Fibroblast of pulmonary artery (primary cell): Measurements from ENCODE around the gene FHL2.

Experiments used
- DNase-seq: peaks from one replicate; pipeline ENCODE4 v3.0.0-alpha.2; 2010; ENCODE audit warnings: low read depth
- H3K4me3 ChIP-seq: replicated peaks from 2 replicates; pipeline ENCODE4 v1.5.1; 2011; ENCODE audit warnings: low read depth, mild to moderate bottlenecking, control low read depth, low read length, moderate library complexity
- TF ChIP-seq, protein P1 (sequence below): IDR thresholded peaks from 2 replicates; pipeline ENCODE4 v1.5.1; 2011; ENCODE audit warnings: mild to moderate bottlenecking, control low read depth, low read length, inconsistent platforms; ENCODE audit errors: missing control alignments

Gene FHL2

DNA sequence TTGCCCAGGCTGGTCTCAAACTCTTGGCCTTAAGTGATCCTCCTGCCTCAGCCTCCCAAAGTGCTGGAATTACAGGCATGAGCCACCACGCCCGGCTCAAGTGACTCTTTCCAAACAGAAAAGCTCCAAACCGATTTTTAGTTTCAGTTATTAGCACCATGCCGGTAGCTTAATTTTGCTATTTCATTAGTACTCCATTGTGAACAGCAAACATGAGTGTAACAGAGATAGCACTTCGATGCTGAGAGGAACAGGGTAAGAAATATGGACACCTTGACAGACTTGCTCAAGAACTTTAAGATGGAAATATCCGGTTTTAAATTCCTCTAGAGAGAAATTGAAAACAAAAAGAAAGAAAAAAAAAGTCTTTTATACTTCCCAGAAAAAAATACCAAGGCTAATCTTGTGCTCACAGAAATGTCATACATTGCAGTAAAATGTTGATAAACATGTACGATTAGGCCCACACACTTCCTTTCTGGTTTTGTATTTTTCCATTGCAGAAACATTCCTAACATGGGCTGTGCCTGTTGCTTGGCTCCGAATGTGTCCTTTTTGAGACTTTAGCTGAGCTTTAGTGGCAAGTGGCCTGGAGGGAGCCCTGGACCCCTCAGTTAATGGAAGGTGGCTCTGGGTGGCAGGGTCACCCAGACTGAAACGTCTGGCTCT is 18.3 kb downstream of the FHL2 start:
- TF ChIP-seq, protein P1, sequence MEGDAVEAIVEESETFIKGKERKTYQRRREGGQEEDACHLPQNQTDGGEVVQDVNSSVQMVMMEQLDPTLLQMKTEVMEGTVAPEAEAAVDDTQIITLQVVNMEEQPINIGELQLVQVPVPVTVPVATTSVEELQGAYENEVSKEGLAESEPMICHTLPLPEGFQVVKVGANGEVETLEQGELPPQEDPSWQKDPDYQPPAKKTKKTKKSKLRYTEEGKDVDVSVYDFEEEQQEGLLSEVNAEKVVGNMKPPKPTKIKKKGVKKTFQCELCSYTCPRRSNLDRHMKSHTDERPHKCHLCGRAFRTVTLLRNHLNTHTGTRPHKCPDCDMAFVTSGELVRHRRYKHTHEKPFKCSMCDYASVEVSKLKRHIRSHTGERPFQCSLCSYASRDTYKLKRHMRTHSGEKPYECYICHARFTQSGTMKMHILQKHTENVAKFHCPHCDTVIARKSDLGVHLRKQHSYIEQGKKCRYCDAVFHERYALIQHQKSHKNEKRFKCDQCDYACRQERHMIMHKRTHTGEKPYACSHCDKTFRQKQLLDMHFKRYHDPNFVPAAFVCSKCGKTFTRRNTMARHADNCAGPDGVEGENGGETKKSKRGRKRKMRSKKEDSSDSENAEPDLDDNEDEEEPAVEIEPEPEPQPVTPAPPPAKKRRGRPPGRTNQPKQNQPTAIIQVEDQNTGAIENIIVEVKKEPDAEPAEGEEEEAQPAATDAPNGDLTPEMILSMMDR = no peak
- no peak overlapping the region for H3K4me3 ChIP-seq
- DNase-seq = peak; percentile 75

DNA sequence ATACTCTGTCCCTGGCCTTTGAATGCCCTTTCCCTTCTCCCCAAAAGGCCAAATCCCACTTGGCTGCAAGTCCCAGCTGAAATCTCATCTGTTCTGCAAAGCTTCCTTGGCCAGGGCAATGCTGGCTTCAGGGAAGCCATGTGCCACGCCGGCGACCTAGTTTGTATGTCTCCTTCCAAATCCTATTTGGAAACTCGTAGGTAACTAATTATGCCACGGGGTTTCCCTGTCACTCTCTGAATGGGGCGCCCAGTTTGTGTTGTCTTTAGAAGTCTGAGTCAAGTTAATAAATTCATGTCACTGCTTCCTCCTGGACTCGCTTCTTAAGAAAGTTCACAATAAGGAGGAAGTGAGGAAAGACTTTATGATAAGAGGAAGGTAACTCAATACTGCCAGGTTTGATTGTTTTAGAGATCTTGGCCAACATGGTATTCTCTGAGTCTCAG is 19.1 kb downstream of the FHL2 start:
- H3K4me3 ChIP-seq = no peak overlapping the region
- TF ChIP-seq, protein P1 = no peak
- no peak for DNase-seq

DNA sequence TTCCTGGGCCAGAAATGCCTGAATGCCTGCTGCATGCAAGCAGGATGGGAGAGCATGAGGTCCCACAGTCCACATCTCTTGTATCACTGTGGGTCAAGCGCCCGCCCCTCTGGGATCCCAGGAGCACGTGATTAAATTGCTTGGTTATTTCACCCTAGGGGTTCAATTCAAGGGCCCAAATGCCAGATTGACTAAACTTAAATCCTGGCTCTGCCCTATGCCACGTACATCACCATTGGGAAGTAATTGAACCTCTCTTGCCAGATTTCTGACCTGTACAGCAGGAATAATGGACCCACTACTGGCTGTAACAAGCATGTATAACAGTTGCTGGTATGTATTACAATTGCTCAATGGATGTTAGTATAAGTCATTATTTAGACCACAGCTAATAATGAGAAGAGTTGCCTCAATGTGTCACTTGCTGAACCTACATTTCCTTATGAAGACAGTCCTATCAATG is 19.9 kb downstream of the FHL2 start:
- TF ChIP-seq, protein P1 = no peak

DNA sequence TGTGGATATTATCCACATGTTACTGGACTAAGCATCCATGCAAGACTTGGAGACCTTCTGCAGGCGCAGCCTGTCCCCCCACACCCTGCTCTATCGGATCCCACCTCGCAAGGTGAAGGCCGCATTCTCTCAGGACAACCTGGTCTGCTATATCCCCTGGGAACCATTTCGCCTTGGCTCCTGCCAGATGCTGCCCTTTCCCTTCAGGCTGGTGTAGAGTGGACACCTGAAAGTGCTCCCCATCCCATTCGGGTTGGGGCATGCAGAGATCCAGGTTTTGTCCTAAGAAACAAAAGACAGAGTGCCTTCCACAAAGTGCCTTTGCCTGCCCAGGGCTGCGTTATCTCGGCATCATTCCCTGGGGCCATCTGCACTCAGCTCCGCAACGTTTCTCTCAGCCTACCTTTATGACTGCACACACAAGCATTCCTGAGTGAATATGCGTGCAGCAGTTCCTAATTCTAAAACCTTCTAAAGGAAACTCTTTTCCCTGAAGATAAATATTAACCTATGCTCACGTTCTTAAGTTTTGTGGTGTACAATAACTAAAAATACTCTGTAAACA is 20.5 kb downstream of the FHL2 start:
- no peak for DNase-seq
- TF ChIP-seq, protein P1 = no peak
- no peak overlapping the region for H3K4me3 ChIP-seq

More for the DNA sequence above, 19.9 kb downstream of the FHL2 start:
- DNase-seq = no peak
- H3K4me3 ChIP-seq = no peak overlapping the region

DNA sequence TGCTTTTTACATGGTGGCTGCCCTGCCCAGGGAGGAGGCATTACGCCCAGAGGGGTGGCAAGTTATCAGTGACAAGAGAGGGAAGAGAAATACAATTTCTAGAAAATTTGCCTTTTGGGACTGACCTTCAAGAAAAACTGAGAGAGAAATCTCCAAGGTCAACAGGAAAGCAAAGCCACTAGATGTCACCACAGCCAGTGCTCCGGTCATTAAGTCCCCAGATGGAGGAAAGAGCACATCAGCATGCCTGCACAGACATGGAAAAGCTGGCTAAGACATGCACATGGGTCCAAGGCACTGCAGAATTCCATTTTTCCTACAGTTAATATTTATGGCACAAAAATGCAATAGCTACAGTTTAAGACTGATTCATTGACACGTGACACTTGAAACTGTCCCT is 21.0 kb downstream of the FHL2 start:
- DNase-seq = no peak
- TF ChIP-seq, protein P1 = no peak
- no peak overlapping the region for H3K4me3 ChIP-seq

DNA sequence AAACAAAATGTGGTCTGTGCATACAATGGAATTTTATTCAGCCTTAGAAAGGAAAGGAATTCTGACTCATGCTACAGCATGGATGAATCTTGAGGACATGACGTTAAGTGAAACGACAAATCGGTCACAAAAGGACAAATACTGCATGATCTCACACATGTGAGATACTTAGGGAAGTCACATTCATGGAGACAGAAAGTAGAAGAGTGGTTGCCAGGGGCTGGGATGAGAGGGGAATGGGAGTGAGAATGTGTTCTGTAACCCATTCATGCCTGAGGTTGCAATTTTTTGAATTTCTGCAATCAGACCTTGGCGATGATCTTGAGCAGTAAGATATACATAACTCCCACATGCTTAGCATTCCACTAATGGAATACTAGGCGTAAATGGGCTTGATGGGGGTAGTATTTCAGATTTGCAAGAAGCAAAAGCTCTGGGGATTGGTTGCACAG is 22.0 kb downstream of the FHL2 start:
- DNase-seq = peak; percentile 84
- TF ChIP-seq, protein P1 = no peak
- no peak overlapping the region for H3K4me3 ChIP-seq
